ENCODE measurements around the gene GPBP1.
"Not testable (repeated sequence)": the region's sequence is repeated elsewhere in the genome, so short reads cannot be mapped to it uniquely, and the experiment has no call there.

GPBP1 gene

GRCh38 chr5:57173319-57174127 lies at the start of gene GPBP1:
GPBP1 (plus strand) TSS chr5:57174059; CDS start chr5:57214131, 40,072 bp downstream.
- peak; percentile 99 for DNase-seq

GRCh38 chr5:57128325-57128724 lies 45.5 kb upstream of the GPBP1 start:
- DNase-seq: no peak

- no peak for DNase-seq
Observed at GRCh38 chr5:57133574-57133973, 40.3 kb upstream of the GPBP1 start.

- no peak for DNase-seq
Observed at GRCh38 chr5:57137401-57137800, 36.5 kb upstream of the GPBP1 start.

- no peak for DNase-seq
Observed at GRCh38 chr5:57152316-57152715, 21.5 kb upstream of the GPBP1 start.

GRCh38 chr5:57155033-57155432 lies 18.8 kb upstream of the GPBP1 start:
- DNase-seq: no peak

- DNase-seq: no peak
Observed at GRCh38 chr5:57157131-57157530, 16.7 kb upstream of the GPBP1 start.

GRCh38 chr5:57157666-57158065 lies 16.2 kb upstream of the GPBP1 start:
- DNase-seq: no peak

GRCh38 chr5:57163553-57164006 lies 10.3 kb upstream of the GPBP1 start:
- DNase-seq: no peak

- no peak for DNase-seq
Observed at GRCh38 chr5:57164124-57164523, 9.7 kb upstream of the GPBP1 start.

GRCh38 chr5:57165171-57165570 lies 8.7 kb upstream of the GPBP1 start:
- not testable (repeated sequence) for DNase-seq

- no peak for DNase-seq
Observed at GRCh38 chr5:57166276-57166675, 7.6 kb upstream of the GPBP1 start.

GRCh38 chr5:57167201-57167600 lies 6.7 kb upstream of the GPBP1 start:
- DNase-seq: no peak

- DNase-seq: not testable (repeated sequence)
Observed at GRCh38 chr5:57170116-57170515, 3.7 kb upstream of the GPBP1 start.

- DNase-seq: peak; percentile 57
Observed at GRCh38 chr5:57171816-57172465, 1.9 kb upstream of the GPBP1 start.

GRCh38 chr5:57172466-57173318 lies 1.2 kb upstream of the GPBP1 start:
- peak; percentile 28 for DNase-seq

GRCh38 chr5:57174128-57174889 lies 450 bp downstream of the GPBP1 start:
- peak; percentile 47 for DNase-seq

GRCh38 chr5:57174890-57175510 lies 1.1 kb downstream of the GPBP1 start:
- no peak for DNase-seq

- peak; percentile 46 for DNase-seq
Observed at GRCh38 chr5:57175551-57176309, 1.9 kb downstream of the GPBP1 start.

- no peak for DNase-seq
Observed at GRCh38 chr5:57176350-57176857, 2.5 kb downstream of the GPBP1 start.

Data from CD4-positive, alpha-beta T cell treated with Interferon gamma for 1 hour (primary cell).